Measurements from ENCODE around the gene NABP2.
A peak's percentile ranks its signal among the peaks of the same experiment; 100 is the strongest.
"Not testable (repeated sequence)": the region's sequence is repeated elsewhere in the genome, so short reads cannot be mapped to it uniquely, and the experiment has no call there.

The NABP2 gene
- total RNA-seq, result 12.5 to 21.8 reads per million in 2 donors

GRCh38 chr12:56224102-56224701, at the start of gene NABP2:
NABP2 (plus strand) TSS chr12:56224342; CDS start chr12:56224857, 515 bp downstream.
- peak; percentile 88 for DNase-seq

GRCh38 chr12:56178347-56178746, 45.8 kb upstream of the NABP2 start:
- DNase-seq, result no peak

- no peak for DNase-seq
Observed at GRCh38 chr12:56186957-56187356, 37.2 kb upstream of the NABP2 start.

GRCh38 chr12:56188131-56188777, 35.9 kb upstream of the NABP2 start:
- DNase-seq, result no peak

GRCh38 chr12:56188778-56189098, 35.4 kb upstream of the NABP2 start:
- DNase-seq, result no peak

GRCh38 chr12:56189099-56189917, 34.8 kb upstream of the NABP2 start, which contains the start of gene SMARCC2:
SMARCC2 (minus strand) TSS chr12:56189483; CDS start chr12:56189461, 22 bp downstream.
- DNase-seq, result peak; percentile 87

- DNase-seq, result peak; percentile 58
Observed at GRCh38 chr12:56189918-56190694, 34.0 kb upstream of the NABP2 start.

GRCh38 chr12:56190695-56191155, 33.4 kb upstream of the NABP2 start:
- no peak for DNase-seq

GRCh38 chr12:56192582-56192981, 31.6 kb upstream of the NABP2 start:
- DNase-seq, result no peak

- peak; percentile 64 for DNase-seq
Observed at GRCh38 chr12:56193025-56193578, 31.0 kb upstream of the NABP2 start.

GRCh38 chr12:56196818-56197550, 27.2 kb upstream of the NABP2 start:
- DNase-seq, result not testable (repeated sequence)

GRCh38 chr12:56197921-56198635, 26.1 kb upstream of the NABP2 start:
- DNase-seq, result no peak

GRCh38 chr12:56198836-56199235, 25.3 kb upstream of the NABP2 start:
- DNase-seq, result no peak

- DNase-seq, result no peak
Observed at GRCh38 chr12:56202366-56202765, 21.8 kb upstream of the NABP2 start.

- no peak for DNase-seq
Observed at GRCh38 chr12:56202838-56203237, 21.3 kb upstream of the NABP2 start.

GRCh38 chr12:56204275-56204674, 19.9 kb upstream of the NABP2 start:
- no peak for DNase-seq

- DNase-seq, result no peak
Observed at GRCh38 chr12:56205445-56205844, 18.7 kb upstream of the NABP2 start.

- peak; percentile 16 for DNase-seq
Observed at GRCh38 chr12:56206452-56207166, 17.5 kb upstream of the NABP2 start.

GRCh38 chr12:56208006-56208405, 16.1 kb upstream of the NABP2 start:
- DNase-seq, result no peak

- no peak for DNase-seq
Observed at GRCh38 chr12:56212361-56212760, 11.8 kb upstream of the NABP2 start.
